Panc1 (cell line): Measurements from ENCODE around the gene ELAC2.

ENCODE experiments used
- POLR2AphosphoS5 ChIP-seq: IDR thresholded peaks from 2 replicates; pipeline ENCODE4 v1.6.1; 2012; ENCODE audit warnings: mild to moderate bottlenecking, low read depth, low read length, moderate library complexity
- SIN3A ChIP-seq: IDR thresholded peaks from 2 replicates; pipeline ENCODE4 v1.6.1; 2012; ENCODE audit warnings: low read depth, mild to moderate bottlenecking, low read length, moderate library complexity, borderline replicate concordance; ENCODE audit not compliant: insufficient read depth
- TCF7L2 ChIP-seq: IDR thresholded peaks from 2 replicates; pipeline ENCODE4 v1.6.1; 2011; ENCODE audit warnings: mild to moderate bottlenecking, low read depth, low read length, inconsistent platforms
- TF ChIP-seq, protein P1 (sequence below): fragments of 450-650 bp; IDR thresholded peaks from 2 replicates; pipeline ENCODE4 v1.5.1; 2017; ENCODE audit warnings: mild to moderate bottlenecking
- TF ChIP-seq, protein P2 (sequence below), 2 experiments: IDR thresholded peaks; 2 replicates each; pipeline ENCODE4 v1.6.1; 2011 to 2012; ENCODE audit warnings: low read depth in 2 of 2, control low read depth in 1 of 2, low read length in 1 of 2, mild to moderate bottlenecking in 1 of 2, moderate library complexity in 1 of 2; ENCODE audit not compliant: insufficient read depth in 1 of 2

DNA sequence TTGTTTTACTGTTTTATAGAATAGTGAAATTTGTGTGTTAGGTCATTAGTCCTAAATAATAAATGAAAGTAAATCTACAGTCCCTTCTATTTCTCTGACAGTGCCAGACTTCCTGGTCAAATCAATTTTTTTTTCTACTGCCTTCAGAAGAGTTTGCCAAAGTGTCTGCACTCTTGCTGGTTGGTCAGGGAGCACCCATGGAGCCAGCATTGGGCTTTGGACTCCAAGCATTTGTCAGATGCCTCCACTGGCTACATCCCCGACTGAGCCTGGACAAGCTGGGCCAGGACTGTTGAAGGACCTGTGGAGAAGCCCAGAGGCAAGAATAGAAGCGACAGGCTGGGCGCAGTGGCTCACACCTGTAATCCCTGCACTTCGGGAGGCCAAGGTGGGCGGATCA is 53.7 kb downstream of the ELAC2 start:
- TF ChIP-seq, protein P1, sequence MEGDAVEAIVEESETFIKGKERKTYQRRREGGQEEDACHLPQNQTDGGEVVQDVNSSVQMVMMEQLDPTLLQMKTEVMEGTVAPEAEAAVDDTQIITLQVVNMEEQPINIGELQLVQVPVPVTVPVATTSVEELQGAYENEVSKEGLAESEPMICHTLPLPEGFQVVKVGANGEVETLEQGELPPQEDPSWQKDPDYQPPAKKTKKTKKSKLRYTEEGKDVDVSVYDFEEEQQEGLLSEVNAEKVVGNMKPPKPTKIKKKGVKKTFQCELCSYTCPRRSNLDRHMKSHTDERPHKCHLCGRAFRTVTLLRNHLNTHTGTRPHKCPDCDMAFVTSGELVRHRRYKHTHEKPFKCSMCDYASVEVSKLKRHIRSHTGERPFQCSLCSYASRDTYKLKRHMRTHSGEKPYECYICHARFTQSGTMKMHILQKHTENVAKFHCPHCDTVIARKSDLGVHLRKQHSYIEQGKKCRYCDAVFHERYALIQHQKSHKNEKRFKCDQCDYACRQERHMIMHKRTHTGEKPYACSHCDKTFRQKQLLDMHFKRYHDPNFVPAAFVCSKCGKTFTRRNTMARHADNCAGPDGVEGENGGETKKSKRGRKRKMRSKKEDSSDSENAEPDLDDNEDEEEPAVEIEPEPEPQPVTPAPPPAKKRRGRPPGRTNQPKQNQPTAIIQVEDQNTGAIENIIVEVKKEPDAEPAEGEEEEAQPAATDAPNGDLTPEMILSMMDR: no peak
- TF ChIP-seq POLR2AphosphoS5: no peak
- TF ChIP-seq, protein P2, sequence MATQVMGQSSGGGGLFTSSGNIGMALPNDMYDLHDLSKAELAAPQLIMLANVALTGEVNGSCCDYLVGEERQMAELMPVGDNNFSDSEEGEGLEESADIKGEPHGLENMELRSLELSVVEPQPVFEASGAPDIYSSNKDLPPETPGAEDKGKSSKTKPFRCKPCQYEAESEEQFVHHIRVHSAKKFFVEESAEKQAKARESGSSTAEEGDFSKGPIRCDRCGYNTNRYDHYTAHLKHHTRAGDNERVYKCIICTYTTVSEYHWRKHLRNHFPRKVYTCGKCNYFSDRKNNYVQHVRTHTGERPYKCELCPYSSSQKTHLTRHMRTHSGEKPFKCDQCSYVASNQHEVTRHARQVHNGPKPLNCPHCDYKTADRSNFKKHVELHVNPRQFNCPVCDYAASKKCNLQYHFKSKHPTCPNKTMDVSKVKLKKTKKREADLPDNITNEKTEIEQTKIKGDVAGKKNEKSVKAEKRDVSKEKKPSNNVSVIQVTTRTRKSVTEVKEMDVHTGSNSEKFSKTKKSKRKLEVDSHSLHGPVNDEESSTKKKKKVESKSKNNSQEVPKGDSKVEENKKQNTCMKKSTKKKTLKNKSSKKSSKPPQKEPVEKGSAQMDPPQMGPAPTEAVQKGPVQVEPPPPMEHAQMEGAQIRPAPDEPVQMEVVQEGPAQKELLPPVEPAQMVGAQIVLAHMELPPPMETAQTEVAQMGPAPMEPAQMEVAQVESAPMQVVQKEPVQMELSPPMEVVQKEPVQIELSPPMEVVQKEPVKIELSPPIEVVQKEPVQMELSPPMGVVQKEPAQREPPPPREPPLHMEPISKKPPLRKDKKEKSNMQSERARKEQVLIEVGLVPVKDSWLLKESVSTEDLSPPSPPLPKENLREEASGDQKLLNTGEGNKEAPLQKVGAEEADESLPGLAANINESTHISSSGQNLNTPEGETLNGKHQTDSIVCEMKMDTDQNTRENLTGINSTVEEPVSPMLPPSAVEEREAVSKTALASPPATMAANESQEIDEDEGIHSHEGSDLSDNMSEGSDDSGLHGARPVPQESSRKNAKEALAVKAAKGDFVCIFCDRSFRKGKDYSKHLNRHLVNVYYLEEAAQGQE (IDR thresholded peaks at IDR 0.05; ENCODE audit: insufficient read depth in 1 of 2, low read depth in 2 of 2, low read length in 1 of 2): no peak
- TF ChIP-seq SIN3A: no peak
- TF ChIP-seq TCF7L2: no peak
